ENCODE data around the gene GUCA1A.
A peak's percentile ranks its signal among the peaks of the same experiment; 100 is the strongest.
"Not testable (repeated sequence)": the region's sequence is repeated elsewhere in the genome, so short reads cannot be mapped to it uniquely, and the experiment has no call there.

GUCA1A gene

DNA sequence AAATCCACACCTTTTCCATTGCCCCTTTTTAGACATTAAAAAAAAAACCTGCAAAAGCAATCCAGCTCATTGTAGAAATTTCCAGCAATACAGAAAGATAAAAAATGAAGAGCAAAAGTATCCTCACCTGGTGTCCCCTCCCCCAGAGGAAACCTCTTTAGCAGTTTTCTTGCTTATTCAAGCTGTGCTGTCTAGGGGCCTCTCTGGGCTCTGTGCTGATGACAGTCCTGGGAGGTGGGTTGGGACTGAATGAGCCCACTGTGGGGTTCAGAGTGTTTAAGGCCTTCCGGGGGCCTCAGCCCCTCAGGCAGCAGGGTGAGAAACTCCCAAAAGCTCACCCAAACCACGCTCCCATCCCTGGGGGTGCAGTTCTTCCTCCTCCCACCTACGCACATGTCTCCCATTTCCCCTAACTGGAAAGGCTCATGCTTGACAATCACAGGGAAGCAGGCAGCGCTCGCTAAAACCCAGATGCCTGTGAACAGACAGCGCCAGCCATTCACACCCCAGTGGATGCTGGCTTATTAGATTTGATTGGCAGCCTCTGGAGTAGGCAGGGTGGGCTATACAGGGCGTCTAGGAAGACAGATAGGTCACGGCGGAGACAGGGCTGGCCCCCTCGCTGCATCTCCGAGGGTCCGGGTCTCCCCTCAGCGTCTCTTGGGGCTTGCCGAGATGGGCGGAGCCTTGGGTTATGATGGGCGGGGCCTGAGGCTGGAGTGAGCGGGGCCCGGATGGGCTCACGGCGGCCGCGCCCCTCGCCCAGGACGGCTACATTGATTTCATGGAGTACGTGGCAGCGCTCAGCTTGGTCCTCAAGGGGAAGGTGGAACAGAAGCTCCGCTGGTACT is 4.6 kb downstream of the GUCA1A start:
- Histone ChIP-seq H3K4me1 (ENCODE audit: control insufficient read depth, insufficient read depth, low read length) (peaks cover 28% of the 10 kb centered on the region), H3K9me3 (ENCODE audit: control insufficient read depth, insufficient read depth, low read depth, low read length) (no peaks in the 10 kb centered on the region), H3K9ac (ENCODE audit: low read length) (peak overlapping the region; percentile 45)

DNA sequence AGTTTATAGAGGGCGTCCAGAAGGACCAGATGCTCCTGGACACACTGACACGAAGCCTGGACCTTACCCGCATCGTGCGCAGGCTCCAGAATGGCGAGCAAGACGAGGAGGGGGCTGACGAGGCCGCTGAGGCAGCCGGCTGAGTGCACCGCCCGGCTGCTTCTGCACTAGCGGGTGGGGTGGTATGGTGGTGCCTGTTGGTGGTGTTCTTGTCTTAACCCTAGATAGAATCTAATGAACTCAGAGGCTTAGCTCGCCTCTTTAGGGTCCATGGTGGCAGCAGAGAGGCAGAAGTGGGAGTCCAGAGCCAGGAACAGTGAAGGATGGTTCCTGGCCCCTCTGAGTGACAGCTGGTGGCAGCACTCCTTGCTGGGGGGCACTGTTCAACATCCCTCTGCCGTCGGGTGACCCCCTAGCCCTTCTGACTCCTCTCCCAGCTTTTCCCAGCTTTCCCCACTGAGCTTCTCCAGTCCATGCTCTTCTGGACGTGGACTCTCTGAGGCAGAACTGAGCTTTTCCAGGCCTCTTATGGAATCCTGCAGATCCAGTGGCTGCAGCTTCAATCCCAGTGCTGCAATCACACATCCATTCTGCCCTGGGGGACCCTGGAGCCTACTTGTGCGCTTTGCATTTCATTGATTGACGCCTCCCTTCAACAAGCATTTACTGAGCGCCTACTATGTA is 6.2 kb downstream of the GUCA1A start:
- no peak overlapping the region for H3K4me3 ChIP-seq (ENCODE audit: low read depth, low read length)
- no peaks in the 10 kb centered on the region for H3K36me3 ChIP-seq (ENCODE audit: control insufficient read depth, insufficient read depth, low read length)
- no peak overlapping the region for H3K9ac ChIP-seq (ENCODE audit: low read length)

More for the DNA sequence above, 4.6 kb downstream of the GUCA1A start:
- Histone ChIP-seq H3K27me3 (ENCODE audit: control insufficient read depth, insufficient read depth, low read length) (no peaks in the 10 kb centered on the region), H3K4me3 (ENCODE audit: low read depth, low read length) (peak overlapping the region; percentile 69), H3K36me3 (ENCODE audit: control insufficient read depth, insufficient read depth, low read length) (no peaks in the 10 kb centered on the region), H3K27ac (ENCODE audit: low read depth, low read length) (peak overlapping the region; percentile 10; the same call in 1 of the 2 replicates)

DNA sequence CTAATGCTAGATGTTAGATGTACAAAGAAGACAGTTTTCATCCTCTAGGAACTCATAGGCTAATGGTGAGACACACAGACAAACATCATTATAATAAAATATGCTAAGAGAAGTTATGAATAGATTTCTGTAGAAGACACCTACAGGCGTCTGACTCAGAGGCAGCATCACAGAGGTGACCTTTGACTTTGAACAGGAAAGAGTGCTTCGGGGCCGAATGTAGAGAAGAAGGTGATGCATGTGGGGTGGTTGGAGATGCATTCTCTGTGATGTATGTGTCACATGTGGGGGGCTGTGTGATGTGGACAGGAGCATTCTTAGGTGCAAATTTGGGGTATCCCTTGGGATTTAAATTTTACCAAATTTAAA is 6.8 kb downstream of the GUCA1A start:
- Histone ChIP-seq H3K4me3 (ENCODE audit: low read depth, low read length) (no peak overlapping the region), H3K4me1 (ENCODE audit: control insufficient read depth, insufficient read depth, low read length) (peaks cover 28% of the 10 kb centered on the region), H3K36me3 (ENCODE audit: control insufficient read depth, insufficient read depth, low read length) (no peaks in the 10 kb centered on the region), H3K27me3 (ENCODE audit: control insufficient read depth, insufficient read depth, low read length) (no peaks in the 10 kb centered on the region), H3K27ac (ENCODE audit: low read depth, low read length) (no peak overlapping the region), H3K9me3 (ENCODE audit: control insufficient read depth, insufficient read depth, low read depth, low read length) (no peaks in the 10 kb centered on the region), H3K9ac (ENCODE audit: low read length) (no peak overlapping the region)

More for the DNA sequence above, 6.2 kb downstream of the GUCA1A start:
- H3K27ac ChIP-seq (ENCODE audit: low read depth, low read length), result no peak overlapping the region
- H3K4me1 ChIP-seq (ENCODE audit: control insufficient read depth, insufficient read depth, low read length), result peaks cover 28% of the 10 kb centered on the region
- no peaks in the 10 kb centered on the region for H3K27me3 ChIP-seq (ENCODE audit: control insufficient read depth, insufficient read depth, low read length)
- H3K9me3 ChIP-seq (ENCODE audit: control insufficient read depth, insufficient read depth, low read depth, low read length), result no peaks in the 10 kb centered on the region

DNA sequence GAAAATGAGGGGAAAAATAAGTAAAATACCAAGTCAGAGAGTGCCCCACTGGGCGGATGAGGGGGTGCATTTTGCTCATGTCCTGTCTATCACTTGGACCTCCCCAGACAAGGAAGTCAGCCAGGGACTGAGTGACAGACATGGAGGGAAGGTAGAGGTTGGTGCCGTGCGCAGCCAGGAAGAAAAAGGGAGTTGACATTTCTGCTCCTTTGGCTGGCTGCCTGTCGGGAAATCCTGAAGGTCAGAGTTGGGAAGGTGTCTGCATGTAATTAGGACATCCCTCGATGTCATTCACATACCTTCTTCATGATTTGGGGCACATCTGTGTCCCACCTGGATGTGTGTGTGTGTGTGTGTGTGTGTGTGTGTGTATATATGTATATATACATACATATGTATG is 8.9 kb downstream of the GUCA1A start:
- H3K9me3 ChIP-seq (ENCODE audit: control insufficient read depth, insufficient read depth, low read depth, low read length), result no peaks in the 10 kb centered on the region

DNA sequence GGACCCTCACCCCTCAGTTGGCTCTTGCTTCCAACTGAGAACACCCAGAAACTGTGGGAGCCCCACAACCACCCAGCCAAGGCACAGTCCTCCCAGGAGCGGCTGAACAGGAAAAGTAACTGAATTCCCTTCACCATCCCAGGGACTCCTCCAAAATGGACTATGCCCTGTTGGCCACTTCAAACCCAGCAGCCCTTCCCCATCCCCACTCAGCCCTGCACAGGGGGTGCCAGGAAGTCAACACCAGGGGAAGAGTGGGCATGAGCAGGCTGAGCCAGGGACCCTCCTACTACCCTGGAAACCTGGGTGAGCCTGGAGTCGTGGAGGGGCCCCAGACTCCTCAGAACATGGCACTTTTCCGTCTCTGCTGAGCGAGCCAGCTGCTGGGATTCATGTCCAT is 11.3 kb downstream of the GUCA1A start:
- H3K27me3 ChIP-seq (ENCODE audit: control insufficient read depth, insufficient read depth, low read length), result no peaks in the 10 kb centered on the region
- H3K9me3 ChIP-seq (ENCODE audit: control insufficient read depth, insufficient read depth, low read depth, low read length), result no peaks in the 10 kb centered on the region
- H3K4me1 ChIP-seq (ENCODE audit: control insufficient read depth, insufficient read depth, low read length), result peaks cover 5% of the 10 kb centered on the region; the same call in 1 of the 2 replicates
- H3K4me3 ChIP-seq (ENCODE audit: low read depth, low read length), result no peak overlapping the region
- H3K36me3 ChIP-seq (ENCODE audit: control insufficient read depth, insufficient read depth, low read length), result no peaks in the 10 kb centered on the region
- H3K9ac ChIP-seq (ENCODE audit: low read length), result no peak overlapping the region
- H3K27ac ChIP-seq (ENCODE audit: low read depth, low read length), result no peak overlapping the region

More for the DNA sequence above, 8.9 kb downstream of the GUCA1A start:
- no peaks in the 10 kb centered on the region for H3K27me3 ChIP-seq (ENCODE audit: control insufficient read depth, insufficient read depth, low read length)
- no peak overlapping the region for H3K9ac ChIP-seq (ENCODE audit: low read length)
- no peaks in the 10 kb centered on the region for H3K36me3 ChIP-seq (ENCODE audit: control insufficient read depth, insufficient read depth, low read length)
- no peak overlapping the region for H3K4me3 ChIP-seq (ENCODE audit: low read depth, low read length)
- peaks cover 23% of the 10 kb centered on the region for H3K4me1 ChIP-seq (ENCODE audit: control insufficient read depth, insufficient read depth, low read length)
- no peak overlapping the region for H3K27ac ChIP-seq (ENCODE audit: low read depth, low read length)

DNA sequence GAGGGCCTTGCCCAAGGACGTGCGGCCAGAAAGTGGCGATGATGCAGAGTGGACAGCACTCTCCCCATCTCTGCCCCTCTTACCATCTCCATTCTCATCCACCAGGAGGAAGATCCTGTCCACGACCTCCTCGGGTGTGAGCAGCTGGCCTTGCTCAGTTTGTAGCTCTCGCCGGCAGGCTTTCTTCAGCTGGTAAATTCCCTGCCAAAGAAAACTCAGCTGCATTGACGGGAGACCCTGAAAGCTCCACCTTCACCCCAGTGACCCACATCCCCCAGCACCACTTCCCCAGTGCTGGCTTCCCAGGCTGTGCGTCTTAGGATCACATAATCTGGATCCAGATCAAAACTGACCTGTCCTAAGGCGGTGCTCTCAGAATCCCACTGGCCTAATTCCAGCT is 12.4 kb downstream of the GUCA1A start:
- no peak overlapping the region for H3K27ac ChIP-seq (ENCODE audit: low read depth, low read length)
- H3K27me3 ChIP-seq (ENCODE audit: control insufficient read depth, insufficient read depth, low read length), result no peaks in the 10 kb centered on the region
- no peaks in the 10 kb centered on the region for H3K9me3 ChIP-seq (ENCODE audit: control insufficient read depth, insufficient read depth, low read depth, low read length)
- peaks cover 5% of the 10 kb centered on the region; the same call in 1 of the 2 replicates for H3K4me1 ChIP-seq (ENCODE audit: control insufficient read depth, insufficient read depth, low read length)
- no peak overlapping the region for H3K4me3 ChIP-seq (ENCODE audit: low read depth, low read length)
- H3K9ac ChIP-seq (ENCODE audit: low read length), result no peak overlapping the region
- H3K36me3 ChIP-seq (ENCODE audit: control insufficient read depth, insufficient read depth, low read length), result no peaks in the 10 kb centered on the region

DNA sequence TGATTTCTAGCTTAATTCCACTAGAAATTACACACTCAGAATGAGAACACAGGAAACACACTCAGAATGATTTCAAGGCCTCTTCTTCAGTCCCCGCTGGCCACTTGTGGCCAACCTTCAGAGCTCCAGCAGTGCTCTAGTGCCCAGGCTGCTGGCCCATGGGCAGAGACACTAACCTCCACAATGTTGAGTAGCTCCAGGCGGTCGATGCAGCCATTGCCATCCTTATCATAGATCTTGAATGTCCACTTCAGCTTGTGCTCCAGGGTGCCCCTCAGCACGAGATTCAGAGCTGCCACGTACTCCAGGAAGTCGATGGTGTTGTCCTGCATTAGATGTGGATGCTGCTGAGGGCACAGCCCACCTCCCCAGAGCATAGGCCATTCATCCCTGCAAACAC is 15.2 kb downstream of the GUCA1A start:
- no peak overlapping the region for H3K4me3 ChIP-seq (ENCODE audit: low read depth, low read length)
- H3K27me3 ChIP-seq (ENCODE audit: control insufficient read depth, insufficient read depth, low read length), result no peaks in the 10 kb centered on the region
- no peaks in the 10 kb centered on the region for H3K36me3 ChIP-seq (ENCODE audit: control insufficient read depth, insufficient read depth, low read length)
- no peak overlapping the region for H3K9ac ChIP-seq (ENCODE audit: low read length)
- H3K9me3 ChIP-seq (ENCODE audit: control insufficient read depth, insufficient read depth, low read depth, low read length), result no peaks in the 10 kb centered on the region
- H3K27ac ChIP-seq (ENCODE audit: low read depth, low read length), result no peak overlapping the region
- peaks cover 5% of the 10 kb centered on the region for H3K4me1 ChIP-seq (ENCODE audit: control insufficient read depth, insufficient read depth, low read length)

DNA sequence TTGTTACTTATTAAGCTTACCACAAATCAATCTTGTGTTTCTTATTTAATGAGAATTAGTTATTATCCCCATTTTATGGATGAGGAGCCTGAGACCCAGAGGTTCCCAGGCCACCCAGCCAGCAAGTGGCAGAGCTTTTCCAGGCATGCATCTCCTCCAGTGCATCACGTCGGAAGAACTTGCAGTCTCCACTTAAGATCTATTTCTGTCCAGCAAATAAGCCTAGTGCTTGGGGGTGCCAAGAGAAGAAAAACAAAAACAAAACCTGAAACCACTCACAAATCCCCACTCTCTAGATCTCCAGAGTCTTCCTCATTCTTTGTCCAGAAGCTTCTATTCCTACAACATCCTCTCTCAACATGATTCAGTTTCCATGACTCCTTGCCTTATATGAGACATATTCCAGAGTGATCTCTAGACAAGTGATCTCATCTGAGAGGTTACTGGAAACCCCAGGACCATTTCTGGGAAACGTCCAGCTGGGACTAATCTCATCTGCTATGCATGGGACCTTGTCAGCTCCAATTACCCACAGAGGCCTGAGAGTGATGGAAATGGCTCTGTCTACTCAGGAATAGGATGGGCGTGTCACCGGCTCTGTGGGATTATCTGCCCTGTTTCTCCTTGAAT is 17.5 kb downstream of the GUCA1A start:
- H3K4me3 ChIP-seq (ENCODE audit: low read depth, low read length), result no peak overlapping the region
- no peaks in the 10 kb centered on the region for H3K27me3 ChIP-seq (ENCODE audit: control insufficient read depth, insufficient read depth, low read length)
- peaks cover 16% of the 10 kb centered on the region for H3K4me1 ChIP-seq (ENCODE audit: control insufficient read depth, insufficient read depth, low read length)
- no peak overlapping the region for H3K27ac ChIP-seq (ENCODE audit: low read depth, low read length)
- no peaks in the 10 kb centered on the region for H3K9me3 ChIP-seq (ENCODE audit: control insufficient read depth, insufficient read depth, low read depth, low read length)
- no peaks in the 10 kb centered on the region for H3K36me3 ChIP-seq (ENCODE audit: control insufficient read depth, insufficient read depth, low read length)
- H3K9ac ChIP-seq (ENCODE audit: low read length), result no peak overlapping the region

DNA sequence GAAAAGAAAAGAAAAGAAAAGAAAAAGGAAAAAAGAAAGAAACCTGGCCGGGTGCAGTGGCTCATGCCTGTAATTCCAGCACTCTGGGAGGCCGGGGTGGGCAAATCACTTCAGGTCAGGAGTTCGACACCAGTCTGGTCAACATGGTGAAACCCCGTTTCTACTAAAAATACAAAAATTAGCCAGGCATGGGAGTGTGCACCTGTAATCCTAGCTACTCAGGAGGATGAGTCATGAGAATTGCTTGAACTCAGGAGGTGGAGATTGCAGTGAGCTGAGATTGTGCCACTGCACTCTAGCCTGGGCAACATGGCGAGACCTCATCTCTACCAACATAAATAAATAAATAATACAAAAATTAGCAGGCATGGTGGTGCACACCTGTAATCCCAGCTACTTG is 19.2 kb downstream of the GUCA1A start:
- not testable (repeated sequence) for H3K36me3 ChIP-seq (ENCODE audit: control insufficient read depth, insufficient read depth, low read length); H3K9me3 ChIP-seq (ENCODE audit: control insufficient read depth, insufficient read depth, low read depth, low read length); H3K27ac ChIP-seq (ENCODE audit: low read depth, low read length); H3K27me3 ChIP-seq (ENCODE audit: control insufficient read depth, insufficient read depth, low read length); H3K9ac ChIP-seq (ENCODE audit: low read length); H3K4me3 ChIP-seq (ENCODE audit: low read depth, low read length)
- H3K4me1 ChIP-seq (ENCODE audit: control insufficient read depth, insufficient read depth, low read length), result peaks cover 12% of the 10 kb centered on the region; the same call in 1 of the 2 replicates

DNA sequence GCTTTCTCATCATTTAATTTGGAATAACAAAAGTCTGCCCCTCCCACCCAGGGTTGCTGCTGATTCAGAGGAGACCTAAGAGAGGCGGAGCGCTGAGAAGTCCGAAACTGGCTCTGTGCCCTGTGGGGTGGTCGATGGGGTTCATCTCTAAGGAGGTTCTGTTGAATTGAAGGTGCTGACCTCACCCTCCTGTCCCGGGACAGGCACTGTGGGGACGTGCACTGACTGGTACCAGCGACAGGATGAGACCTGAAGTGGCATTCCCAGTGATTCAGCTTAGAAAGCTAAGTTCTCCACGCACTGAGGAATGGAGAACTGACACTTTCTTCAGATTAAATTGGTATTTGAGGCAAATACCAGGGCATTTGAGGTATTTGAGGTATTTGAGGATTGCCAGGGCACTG is 20.3 kb downstream of the GUCA1A start:
- Histone ChIP-seq H3K4me1 (ENCODE audit: control insufficient read depth, insufficient read depth, low read length) (peaks cover 12% of the 10 kb centered on the region; the same call in 1 of the 2 replicates), H3K27me3 (ENCODE audit: control insufficient read depth, insufficient read depth, low read length) (no peaks in the 10 kb centered on the region), H3K4me3 (ENCODE audit: low read depth, low read length) (peak overlapping the region; percentile 3; the same call in 1 of the 2 replicates), H3K27ac (ENCODE audit: low read depth, low read length) (no peak overlapping the region), H3K9me3 (ENCODE audit: control insufficient read depth, insufficient read depth, low read depth, low read length) (no peaks in the 10 kb centered on the region), H3K9ac (ENCODE audit: low read length) (no peak overlapping the region), H3K36me3 (ENCODE audit: control insufficient read depth, insufficient read depth, low read length) (no peaks in the 10 kb centered on the region)

DNA sequence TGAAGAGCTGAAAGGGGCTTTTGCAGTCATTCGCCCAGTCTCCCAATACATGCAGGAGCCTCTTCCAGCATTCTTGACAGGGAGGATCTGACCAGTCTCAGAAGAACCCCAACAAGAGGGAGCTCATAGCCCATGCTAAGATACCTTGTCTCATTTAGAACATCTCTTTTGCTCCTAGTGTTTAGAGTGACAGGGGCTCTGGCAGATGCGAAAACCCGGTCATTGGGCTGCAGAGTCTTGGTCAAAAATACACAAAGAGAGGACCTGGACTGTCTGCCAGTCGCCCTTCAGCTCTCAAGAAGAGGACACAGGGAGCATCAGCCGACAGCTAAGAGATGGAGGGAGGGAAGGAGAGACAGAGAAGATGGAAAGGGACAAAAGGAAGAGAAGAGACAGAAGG is 20.9 kb downstream of the GUCA1A start:
- Histone ChIP-seq H3K27me3 (ENCODE audit: control insufficient read depth, insufficient read depth, low read length) (no peaks in the 10 kb centered on the region), H3K4me3 (ENCODE audit: low read depth, low read length) (no peak overlapping the region), H3K27ac (ENCODE audit: low read depth, low read length) (no peak overlapping the region)

More for the DNA sequence above, 20.9 kb downstream of the GUCA1A start:
- peaks cover 12% of the 10 kb centered on the region; the same call in 1 of the 2 replicates for H3K4me1 ChIP-seq (ENCODE audit: control insufficient read depth, insufficient read depth, low read length)
- H3K36me3 ChIP-seq (ENCODE audit: control insufficient read depth, insufficient read depth, low read length), result no peaks in the 10 kb centered on the region
- H3K9me3 ChIP-seq (ENCODE audit: control insufficient read depth, insufficient read depth, low read depth, low read length), result no peaks in the 10 kb centered on the region
- no peak overlapping the region for H3K9ac ChIP-seq (ENCODE audit: low read length)
